Fibroblast of mammary gland (primary cell): Measurements from ENCODE around the gene REL.
"Not testable (repeated sequence)": the region's sequence is repeated elsewhere in the genome, so short reads cannot be mapped to it uniquely, and the experiment has no call there.

Experiments
- DNase-seq: peaks from one replicate; pipeline ENCODE4 v3.0.0-alpha.2; 2010; ENCODE audit warnings: low read depth
- H3K4me3 ChIP-seq: 2 replicates; pipeline ENCODE4 v1.5.1; 2011; ENCODE audit warnings: low read depth, mild to moderate bottlenecking, low read length, moderate library complexity; ENCODE audit not compliant: control insufficient read depth
- TF ChIP-seq, protein P1 (sequence below): conservative IDR thresholded peaks from 2 replicates; pipeline ENCODE4 v1.5.1; 2011; ENCODE audit warnings: low read depth, low read length, inconsistent platforms; ENCODE audit not compliant: control insufficient read depth, insufficient read depth

The REL gene

DNA sequence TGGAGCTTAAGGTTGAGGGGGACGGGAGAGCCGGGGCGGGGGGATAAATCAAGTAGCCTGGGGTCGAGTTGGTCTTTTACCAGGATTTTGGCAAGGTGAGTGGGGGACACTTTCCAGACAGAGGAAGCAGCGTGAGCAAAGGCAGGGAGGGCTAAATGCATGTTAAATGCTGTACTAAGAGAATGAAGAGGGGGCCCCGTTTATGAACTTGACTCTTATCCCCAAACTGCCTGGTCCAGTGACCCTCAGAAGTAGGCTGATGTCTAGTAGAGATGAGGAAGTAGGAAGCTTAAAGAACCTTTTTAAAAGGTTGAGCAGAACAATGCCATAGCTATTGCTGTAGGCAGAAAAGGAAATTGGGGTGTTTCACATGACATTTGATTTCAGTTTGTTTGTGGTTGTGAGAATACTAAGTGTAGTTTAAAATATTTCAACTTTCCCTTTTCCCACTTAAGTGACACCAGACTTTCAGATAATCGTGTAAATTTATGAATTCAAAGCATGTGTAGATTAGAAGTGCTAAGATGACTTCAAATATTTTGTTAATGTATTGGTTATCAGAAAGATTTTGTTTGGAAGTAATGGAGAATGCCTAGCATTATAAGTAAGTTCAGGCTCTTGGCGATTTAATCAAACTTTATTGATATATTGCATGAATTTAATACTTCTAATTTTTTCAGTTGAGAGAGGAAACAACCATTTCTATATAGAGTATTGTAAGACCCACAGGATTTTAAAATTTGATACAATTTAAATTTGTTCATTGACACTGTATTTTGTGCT, 1.8 kb downstream of the REL start:
- DNase-seq = peak; percentile 22
- H3K4me3 ChIP-seq = peak overlapping the region; percentile 80
- TF ChIP-seq, protein P1, sequence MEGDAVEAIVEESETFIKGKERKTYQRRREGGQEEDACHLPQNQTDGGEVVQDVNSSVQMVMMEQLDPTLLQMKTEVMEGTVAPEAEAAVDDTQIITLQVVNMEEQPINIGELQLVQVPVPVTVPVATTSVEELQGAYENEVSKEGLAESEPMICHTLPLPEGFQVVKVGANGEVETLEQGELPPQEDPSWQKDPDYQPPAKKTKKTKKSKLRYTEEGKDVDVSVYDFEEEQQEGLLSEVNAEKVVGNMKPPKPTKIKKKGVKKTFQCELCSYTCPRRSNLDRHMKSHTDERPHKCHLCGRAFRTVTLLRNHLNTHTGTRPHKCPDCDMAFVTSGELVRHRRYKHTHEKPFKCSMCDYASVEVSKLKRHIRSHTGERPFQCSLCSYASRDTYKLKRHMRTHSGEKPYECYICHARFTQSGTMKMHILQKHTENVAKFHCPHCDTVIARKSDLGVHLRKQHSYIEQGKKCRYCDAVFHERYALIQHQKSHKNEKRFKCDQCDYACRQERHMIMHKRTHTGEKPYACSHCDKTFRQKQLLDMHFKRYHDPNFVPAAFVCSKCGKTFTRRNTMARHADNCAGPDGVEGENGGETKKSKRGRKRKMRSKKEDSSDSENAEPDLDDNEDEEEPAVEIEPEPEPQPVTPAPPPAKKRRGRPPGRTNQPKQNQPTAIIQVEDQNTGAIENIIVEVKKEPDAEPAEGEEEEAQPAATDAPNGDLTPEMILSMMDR = no peak

DNA sequence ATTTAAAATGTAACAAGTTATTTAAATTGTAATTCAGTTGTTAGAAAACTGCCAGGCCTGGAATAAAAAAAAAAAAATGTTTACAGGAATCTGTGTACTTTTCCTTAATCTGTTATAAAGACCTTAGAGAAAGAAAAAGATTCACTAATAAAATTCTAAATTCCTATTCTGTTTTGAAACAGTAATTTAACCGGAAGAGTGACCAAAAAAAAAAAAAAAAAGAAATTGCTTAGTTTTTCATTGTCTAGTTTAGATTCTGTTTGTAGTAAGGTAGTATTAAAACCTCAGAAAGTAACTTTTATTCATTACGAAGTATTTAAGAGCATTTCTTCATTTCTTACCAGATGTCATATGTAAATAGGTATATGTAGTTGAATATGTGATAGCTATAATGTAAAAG, 2.5 kb downstream of the REL start:
- TF ChIP-seq, protein P1 = no peak
- no peak for DNase-seq
- H3K4me3 ChIP-seq = no peak overlapping the region

DNA sequence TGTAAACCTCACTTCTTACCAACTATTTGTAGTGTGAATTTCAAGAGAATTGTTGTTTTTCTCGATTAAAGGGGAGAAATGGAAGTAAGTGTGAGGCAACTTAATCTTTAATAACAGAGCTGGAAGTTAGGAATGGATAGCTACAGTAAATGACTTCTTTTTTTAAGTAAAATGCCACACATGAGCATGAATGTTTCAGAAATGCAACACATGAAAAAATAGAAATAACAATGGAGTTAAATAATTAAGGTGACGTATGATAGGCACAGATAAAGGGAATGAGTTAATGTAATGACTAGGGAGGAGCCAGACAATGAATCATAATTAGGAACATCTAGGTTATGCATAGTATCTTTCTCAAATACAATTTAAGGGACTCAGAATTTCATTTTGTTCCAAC, 3.4 kb downstream of the REL start:
- peak; percentile 66 for DNase-seq
- TF ChIP-seq, protein P1 = no peak
- no peak overlapping the region for H3K4me3 ChIP-seq

DNA sequence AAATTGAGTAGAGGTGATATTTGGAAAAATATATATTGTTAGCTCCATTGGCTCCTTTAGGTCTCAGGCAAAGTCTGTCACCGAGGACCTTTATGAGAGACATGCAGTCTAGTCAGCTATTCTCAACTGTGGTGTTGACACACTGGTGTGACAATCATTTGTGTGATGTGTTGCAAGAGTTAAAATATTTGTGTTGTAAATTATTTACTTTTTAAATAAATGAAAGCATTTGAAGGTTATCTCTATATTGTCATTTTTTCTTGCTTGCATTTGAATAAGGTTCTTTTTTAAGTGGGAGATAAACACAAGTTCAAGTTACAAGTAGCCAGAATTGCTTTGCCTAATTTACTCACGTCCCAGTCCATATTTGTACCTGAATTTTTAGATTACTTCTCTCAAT, 4.3 kb downstream of the REL start:
- no peak for DNase-seq
- TF ChIP-seq, protein P1 = no peak

DNA sequence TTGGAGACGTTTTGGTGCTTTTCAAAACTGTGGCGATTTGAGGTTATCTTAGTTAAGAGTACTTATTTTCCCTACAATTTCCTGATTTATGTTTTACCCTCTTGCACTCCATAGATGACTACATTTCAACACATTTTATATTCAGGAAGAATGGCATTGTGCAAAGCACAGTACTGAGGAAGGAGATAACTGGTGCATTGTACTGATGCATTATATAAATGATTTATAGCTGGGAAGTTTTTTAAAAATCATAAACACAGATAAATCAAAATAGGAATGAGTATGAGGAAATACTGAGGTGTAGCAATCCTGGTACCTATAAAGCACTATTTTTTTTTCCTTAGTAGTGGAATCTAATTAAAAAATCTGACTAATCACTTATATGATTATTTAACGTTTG, 5.6 kb downstream of the REL start:
- TF ChIP-seq, protein P1 = no peak
- DNase-seq = no peak
- H3K4me3 ChIP-seq = no peak overlapping the region

More for the DNA sequence above, 4.3 kb downstream of the REL start:
- no peak overlapping the region for H3K4me3 ChIP-seq

DNA sequence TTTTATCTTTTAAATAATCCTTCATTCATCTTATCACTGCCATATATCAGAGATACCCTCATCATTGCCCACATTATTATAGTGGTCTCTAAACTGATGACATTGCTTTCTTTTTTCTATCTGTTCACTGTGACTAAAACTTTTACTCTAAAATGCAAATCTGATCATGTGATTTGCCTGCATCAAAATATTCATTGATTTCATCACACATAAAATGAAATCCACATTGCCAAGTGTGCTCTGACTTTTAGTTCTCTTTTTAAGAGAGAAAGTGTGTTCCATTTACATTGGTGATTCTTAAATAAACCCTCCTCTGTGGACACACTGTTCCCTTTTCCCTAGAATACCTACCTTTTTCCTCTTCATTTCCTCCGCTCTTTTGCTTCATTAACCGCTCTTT, 7.5 kb downstream of the REL start:
- no peak overlapping the region for H3K4me3 ChIP-seq
- TF ChIP-seq, protein P1 = no peak
- no peak for DNase-seq

DNA sequence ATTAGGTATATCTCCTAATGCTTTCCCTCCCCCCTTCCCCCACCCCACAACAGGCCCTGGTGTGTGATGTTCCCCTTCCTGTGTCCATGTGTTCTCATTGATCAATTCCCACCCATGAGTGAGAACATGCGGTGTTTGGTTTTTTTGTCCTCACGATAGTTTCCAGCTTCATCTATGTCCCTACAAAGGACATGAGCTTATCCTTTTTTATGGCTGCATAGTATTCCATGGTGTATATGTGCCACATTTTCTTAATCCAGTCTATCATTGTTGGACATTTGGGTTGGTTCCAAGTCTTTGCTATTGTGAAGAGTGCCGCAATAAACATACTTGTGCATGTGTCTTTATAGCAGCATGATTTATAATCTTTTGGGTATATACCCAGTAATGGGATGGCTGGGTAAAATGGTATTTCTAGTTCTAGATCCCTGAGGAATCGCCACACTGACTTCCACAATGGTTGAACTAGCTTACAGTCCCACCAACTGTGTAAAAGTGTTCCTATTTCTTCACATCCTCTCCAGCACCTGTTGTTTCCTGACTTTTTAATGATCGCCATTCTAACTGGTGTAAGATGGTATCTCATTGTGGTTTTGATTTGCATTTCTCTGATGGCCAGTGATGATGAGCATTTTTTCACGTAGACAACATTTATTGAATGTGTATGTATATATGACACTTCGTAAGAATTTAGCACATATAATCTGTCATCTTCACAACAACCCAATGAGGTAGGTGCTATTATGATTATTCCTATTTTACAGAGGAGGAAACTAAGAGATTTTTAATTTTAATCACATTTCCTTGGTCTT, 8.4 kb downstream of the REL start:
- not testable (repeated sequence) for DNase-seq, H3K4me3 ChIP-seq
